CD4-positive, alpha-beta T cell treated with Interleukin-4 for 4 hours (primary cell): Measurements from ENCODE around the gene TRAPPC11.
A peak's percentile ranks its signal among the peaks of the same experiment; 100 is the strongest.
"Not testable (repeated sequence)": the region's sequence is repeated elsewhere in the genome, so short reads cannot be mapped to it uniquely, and the experiment has no call there.

Experiments used
- DNase-seq: peaks from one replicate; pipeline ENCODE4 v3.0.0-alpha.2; 2020

TRAPPC11 gene

DNA sequence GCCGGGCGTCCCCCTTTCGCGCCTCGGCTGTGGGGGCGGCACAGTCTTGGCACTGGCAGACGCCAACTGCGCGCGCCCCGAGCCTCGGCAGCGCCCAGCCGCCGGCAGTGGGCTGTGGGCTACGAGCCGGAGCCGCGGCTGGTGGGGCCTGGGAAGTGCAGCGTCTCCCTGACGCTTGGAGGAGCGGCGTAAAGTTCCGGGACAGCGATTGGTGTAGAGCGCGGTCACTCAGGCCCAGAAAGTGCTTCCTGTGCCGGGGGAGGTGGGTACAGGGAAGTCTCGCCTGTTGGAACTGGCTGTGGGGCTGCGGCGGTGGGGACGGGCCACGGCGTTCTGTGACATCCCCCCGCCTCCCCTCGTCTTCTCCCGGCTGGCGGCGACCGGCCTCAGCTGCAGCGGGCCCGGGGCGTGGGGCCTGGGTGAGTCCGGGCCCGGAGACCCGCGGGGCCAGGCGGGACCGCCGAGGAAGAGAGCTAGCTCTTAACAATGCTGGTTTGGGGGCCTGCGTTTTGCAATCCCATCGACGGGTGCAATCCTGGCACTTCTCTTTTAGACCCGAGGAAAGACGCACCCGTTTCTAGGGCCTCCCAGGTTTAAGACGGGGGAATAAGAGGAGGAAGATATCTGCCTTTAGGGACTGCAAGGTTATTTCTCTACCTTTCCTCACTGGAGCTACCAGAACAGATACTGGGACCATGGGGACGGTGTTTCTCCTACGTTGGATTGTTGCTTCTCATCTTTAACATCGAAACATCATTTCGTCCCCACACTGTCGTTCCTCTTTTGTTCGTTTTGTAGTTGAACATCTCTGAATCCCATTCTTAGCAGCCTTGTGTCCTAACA lies at the start of gene TRAPPC11, which contains the start of gene RWDD4:
Gene TRAPPC11 (plus strand): TSS at position 265 of the 843 bp plus-strand sequence. CDS start 4,575 bp downstream, outside the sequence.
Gene RWDD4 (minus strand): TSS at position 157 of the 843 bp plus-strand sequence. CDS start 233 bp downstream, outside the sequence.
- DNase-seq: peak; percentile 98

DNA sequence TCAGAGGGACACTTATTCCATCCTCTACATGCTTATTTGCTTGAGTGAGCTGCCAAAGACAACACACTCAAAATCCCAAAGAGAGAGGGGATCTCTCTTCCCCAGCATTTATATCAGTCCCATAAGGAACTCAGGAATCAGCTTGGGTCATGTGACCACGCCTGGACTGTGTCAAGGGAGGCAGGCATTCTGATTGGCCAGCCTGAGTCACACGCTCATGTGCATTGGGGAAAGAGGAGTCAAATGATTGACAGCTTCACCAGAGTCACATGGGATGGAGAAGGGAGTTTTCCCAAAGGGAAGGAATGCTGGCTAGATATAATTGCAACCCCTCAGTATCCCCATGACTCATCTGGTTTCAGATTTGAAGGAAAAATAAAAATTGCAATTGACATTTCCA lies 49.1 kb upstream of the TRAPPC11 start:
- no peak for DNase-seq

DNA sequence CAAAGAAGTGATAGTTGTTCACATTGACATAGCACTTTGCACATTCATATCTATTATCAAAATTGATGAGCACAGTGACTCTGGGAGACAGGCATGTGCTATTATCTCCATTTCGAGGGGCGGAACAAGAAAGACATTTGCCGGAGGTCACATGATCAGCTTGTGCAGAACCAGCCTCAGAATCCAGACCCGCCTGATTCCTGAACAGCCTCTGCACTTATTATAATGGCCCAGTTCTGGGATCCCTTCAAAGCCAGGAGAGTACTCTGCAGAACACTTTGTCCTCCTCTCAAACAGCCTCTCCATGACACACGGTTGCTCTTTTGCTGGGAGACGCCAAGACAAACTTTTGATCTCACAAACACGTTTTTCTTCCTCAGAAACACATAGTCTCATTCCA lies 48.5 kb upstream of the TRAPPC11 start:
- no peak for DNase-seq

DNA sequence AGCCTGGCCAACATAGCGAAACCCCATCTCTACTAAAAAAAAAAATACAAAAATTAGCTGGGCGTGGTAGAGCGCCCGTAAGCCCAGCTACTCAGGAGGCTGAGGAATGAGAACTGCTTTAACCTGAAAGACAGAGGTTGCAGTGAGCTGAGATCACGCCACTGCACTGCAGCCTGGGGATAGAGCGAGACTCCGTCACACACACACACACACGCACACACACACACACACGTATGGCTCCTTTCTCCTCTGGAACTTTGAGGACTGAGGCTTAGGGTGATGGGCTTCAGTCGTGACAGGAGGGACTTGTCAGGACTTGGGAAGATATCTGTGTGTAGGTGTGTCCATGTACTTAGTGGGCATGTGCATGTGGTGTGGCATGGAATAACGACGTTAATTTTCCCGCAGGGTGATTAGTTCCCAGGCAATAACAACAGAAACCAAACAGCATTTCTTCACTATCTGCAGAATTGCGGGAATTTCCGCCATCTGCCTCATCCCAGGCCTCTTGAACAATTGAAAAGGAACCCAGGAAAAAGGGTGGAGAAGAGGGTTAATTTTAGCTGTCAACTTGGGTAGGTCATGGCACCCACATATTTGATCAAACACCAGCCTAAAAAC lies 47.8 kb upstream of the TRAPPC11 start:
- DNase-seq: no peak

DNA sequence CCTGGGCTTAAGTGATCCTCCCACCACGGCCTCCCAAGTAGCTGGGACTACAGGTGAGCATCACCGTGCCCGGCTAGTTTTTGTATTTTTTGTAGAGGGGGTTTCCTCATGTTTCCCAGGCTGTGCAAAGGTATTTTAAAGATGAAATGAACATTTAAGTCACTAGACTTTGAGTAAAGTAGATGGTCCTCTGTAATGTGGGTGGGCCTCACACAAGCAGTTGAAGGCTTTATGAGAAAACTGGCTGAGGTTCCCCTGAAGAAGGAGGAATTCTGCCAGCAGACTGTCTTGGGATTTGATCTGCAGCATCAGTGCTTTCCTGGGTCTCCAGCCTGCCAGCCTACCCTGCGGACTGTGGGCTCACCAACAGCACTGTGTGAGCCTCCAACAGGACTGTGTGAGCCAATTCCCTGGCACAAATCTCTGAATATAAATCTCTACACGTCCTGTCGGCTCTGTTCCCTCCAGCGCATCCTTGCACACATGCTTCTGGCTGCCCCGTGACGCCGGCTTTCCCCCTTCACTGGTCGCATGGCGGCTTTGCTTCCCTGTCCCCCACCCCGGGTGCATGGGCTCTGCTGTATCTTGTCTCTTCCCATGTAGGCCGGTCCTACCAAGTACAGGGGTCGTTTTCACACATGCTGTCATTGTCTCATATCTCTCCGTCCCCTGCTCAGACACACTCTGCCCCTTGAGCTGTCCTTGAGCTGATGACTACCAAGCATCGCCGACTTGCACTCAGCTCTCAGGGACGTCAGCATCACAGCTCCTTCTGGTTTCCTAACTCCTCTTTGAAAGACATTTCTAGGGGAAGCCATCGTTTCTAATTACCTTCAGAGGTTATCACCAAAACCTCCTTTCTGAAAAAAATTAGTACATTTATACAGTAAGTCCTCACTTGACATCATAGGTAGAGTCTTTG lies 46.5 kb upstream of the TRAPPC11 start:
- DNase-seq: no peak

DNA sequence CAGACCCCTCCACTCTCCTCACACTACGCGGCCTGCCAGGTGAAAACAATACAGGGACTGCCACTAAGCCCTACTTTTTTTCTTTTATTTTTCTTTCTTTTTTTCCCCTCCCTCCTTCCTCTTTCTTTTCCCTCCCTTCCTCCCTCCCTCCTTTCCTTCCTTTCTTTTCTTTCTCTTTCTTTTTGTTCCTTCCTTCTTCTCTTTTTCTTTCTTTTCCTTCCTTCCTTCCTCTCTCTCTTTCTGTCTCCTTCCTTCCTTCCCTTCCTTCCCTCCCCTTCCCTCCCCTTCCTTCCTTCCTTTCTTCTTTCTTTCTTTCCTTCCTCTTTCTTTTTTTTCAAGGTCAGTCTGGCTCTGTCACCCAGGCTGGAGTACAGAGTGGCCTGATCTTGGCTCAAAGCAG lies 42.0 kb upstream of the TRAPPC11 start:
- DNase-seq: no peak

DNA sequence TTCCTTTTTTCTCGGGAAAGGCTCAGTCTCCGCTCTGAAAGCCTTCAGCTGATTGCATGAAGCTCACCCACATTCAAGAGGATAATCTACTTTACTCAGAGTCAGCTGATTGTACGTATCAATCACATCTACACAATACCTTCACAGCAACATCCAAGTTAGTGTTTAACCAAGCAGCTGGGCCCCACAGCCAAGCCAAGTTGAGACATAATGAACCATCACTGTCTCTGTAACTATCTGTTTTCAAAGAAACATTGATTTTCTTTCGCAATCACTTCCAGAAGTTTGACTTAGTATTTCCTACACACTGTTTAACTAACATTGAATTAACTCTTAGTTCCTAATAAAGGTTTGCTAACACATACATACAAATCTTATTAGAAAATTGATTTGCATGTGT lies 40.4 kb upstream of the TRAPPC11 start:
- DNase-seq: no peak

DNA sequence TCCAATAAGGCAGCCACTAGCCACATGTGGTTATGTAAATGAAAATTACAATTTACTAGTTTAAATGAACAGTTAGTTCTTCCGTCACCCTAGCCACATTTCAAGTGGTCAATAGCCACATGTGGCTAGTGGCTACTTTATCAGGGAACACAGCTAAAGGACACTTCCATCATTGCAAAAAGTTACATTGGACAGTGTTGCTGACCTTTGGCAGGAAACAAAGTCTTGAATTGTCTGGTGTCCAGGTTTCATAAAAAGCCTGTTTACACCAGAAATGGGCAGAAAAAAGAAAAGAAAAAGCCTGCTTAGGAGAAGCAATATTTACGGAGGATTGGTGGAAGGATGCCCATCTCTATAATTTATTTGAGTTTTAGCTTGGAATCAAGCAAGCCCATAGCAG lies 38.7 kb upstream of the TRAPPC11 start:
- no peak for DNase-seq

DNA sequence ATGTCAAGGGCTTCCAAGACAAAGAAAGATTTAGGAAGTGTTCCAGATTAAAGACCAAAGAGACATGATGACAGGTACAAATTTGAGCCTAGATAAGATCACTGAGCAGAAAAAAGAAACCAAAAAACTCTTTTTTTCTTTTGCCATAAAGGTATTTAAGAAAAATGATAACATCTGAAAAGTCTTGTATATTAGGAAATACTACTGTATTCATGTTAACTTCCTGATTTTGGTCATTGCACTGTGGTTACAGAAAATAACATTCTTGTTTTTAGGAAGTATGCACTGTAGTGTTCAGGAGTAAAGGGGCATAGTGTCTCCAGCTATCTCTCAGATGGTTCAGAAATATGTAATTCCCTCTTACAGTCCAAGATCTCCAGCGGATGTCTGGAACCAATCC lies 37.2 kb upstream of the TRAPPC11 start:
- DNase-seq: no peak

DNA sequence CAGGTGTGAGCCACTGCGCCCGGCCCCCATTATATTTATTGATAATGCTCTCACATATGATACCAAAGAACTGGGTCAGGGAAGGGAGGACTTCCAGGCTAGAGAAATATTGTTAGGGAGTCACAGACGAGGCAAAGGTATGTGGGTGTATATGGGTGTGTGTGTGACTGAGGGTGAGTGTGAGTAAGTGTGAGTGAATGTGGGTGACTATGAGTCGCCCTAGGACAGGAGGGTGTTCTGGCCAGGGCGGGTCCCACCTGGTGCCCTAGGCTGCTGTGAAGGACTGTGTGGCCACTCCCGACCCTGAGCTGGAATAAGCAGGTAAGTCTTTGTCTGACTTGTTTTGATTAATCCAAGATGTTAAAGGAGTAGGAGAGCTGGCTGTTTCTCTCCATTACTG lies 34.5 kb upstream of the TRAPPC11 start:
- DNase-seq: no peak

DNA sequence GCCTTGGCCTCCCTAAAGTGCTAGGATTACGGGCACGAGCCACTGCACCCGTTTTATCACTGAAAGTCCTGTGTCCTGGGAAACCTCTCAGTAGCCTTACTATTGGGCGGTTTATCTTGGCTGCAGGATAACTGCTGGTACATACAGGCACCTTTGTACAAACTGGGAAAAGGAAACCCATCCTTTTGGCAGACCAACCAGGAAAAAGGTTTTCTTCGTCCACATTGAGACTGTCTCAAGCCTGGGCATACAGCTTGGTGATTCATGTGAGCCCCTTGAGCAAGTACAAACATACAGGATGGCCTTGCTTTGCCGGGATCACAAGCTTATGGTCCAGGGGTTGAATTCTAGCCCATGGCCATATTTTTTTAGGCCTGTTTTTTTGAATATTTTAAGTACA lies 32.9 kb upstream of the TRAPPC11 start:
- DNase-seq: no peak

DNA sequence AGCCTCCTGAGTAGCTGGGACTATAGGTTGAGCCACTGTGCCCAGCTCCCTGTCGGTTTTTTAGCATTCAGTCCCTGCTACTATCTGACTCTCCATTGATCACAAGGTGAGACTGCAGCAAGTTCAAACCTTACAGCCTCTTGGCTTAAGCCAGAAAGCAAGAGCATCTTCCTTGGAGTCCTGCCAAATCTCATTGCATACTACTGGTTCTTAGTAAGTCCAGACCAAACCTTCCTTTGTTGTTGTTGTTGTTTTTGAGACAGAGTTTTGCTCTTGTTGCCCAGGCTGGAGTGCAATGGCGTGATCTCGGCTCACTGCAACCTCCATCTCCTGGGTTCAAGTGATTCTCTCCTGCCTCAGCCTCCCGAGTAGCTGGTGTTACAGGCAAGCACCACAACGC lies 31.8 kb upstream of the TRAPPC11 start:
- not testable (repeated sequence) for DNase-seq

DNA sequence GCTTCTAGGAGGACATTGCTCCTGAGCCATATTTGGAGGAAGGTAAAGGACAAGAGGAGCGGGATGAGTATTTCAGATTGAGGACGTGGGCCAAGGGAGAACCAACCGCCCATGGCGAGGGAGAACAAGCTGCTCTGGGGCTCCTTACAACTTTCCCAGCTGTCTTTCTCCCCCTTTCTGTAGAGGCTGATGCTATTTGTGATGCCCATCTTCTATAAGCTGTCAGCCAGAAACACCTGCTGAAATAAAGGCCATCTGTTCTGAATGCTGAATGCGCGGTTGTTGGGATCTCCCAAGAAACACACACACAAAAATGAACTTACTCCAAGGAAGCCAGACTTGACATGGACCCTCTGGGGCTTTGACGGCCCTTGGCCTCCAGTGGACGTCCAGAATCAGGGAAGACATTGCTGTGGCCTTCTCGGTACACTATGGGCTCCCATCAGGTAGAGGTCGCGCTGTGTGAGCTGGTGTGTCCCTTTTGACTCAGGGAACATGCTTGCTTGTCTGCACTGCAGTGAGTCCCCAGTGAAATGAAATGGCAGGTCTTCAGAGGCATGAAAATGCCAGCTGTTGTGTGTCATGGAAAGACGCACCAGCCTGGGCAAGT lies 31.0 kb upstream of the TRAPPC11 start:
- no peak for DNase-seq

DNA sequence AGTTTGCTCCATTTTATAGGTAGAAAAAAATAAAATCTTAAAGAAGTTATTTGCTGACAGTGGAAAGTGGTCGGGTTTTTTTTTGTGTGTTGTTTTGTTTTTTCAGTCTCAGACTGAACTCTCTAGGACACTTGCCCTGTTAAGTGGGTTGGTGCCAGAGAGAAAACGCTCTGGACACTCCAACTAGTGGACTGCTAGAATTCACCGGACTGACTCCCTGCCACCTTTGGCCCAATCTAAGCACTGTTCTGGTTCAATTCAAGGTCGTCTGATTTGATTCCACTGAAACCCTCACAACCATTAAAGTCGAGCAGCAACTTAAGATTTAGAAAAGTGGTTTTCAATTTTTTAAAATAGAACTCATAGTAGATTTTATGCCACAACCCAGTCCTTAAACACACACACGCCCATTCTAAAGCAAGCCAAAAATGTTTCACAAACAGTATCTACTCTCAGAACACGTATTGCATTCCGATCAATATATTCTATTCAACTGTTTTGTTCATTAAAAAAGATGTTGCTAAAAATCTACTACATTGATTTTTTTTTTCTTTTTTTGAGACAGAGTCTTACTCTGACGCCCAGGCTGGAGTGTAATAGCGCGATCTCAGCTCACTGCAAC lies 27.4 kb upstream of the TRAPPC11 start:
- DNase-seq: no peak

DNA sequence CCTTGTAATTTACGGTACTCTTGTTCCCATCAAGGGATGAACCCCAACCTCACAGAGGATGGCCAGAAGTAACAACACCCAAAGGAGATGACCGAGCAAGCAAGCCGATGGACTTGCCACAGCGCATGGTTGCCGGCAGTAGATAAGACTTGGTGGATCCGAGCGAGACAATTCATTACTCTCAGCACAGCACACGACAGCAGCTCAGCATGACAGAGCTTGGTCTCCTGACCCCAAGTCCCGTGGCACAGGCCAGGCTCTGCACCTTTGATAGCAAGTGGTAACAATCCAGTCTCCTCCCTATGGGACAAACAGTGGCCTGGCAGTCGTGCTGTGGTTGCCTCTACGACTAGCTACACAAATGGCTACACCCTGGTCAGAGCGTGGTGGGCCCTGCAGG lies 26.4 kb upstream of the TRAPPC11 start:
- no peak for DNase-seq

DNA sequence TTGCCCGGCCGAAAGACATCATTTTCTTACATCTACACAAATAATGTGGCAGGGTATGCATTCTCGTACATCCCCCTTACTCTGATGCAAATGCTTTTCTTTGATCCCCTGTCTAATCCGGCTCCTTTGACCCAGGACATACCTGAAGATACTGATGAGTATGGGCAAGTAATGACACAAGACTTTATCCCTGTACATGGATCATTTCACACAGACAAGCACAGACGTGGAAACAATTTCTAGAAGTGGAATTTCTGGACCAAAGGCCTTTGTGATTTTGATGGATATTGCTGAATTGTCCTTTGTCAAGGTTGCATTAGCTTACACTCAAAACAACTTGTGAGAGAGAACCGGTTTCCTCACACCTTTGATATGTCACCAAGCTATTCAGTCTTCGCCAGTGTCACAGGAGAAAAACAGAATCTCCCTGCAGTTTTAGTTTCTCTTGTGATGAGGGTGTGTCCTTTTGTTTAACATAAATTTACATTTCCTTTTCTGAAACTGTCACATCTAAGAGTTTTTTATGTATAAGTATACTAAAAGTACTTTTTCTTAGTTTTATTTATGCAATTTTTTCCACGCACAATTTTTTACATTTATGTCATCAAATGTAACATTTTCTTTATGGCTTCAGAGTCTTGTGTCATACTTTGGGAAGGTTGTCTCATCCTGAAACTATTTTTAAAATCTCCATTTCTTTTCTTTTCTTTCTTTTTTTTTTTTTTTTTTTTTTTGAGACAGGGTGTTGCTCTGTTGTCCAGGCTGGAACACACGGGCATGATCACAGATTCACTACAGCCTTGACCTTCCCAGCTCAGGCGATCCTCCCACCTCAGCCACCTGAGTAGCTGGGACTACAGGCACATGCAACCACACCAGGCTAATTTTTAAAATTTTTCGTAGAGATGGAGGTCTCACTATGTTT lies 25.4 kb upstream of the TRAPPC11 start:
- no peak for DNase-seq

DNA sequence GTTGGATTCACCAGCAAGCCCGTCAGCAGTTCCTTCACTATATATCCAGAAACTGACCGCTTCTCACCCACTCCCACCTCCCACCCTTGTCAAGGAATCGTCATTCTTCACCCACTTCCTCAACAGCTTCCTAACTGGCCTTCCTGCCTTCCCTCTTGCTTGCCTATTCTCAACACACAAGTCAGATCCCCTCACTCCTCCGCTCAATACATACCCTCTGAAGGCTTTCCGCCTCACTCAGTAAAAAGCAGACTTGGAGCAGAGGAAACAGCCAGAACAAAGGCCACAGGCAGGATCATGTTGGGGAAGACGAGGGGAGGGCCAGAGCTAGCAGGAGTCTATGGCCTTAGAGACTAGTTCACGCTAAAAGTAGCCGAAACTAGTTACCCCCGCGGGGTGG lies 23.8 kb upstream of the TRAPPC11 start:
- no peak for DNase-seq

DNA sequence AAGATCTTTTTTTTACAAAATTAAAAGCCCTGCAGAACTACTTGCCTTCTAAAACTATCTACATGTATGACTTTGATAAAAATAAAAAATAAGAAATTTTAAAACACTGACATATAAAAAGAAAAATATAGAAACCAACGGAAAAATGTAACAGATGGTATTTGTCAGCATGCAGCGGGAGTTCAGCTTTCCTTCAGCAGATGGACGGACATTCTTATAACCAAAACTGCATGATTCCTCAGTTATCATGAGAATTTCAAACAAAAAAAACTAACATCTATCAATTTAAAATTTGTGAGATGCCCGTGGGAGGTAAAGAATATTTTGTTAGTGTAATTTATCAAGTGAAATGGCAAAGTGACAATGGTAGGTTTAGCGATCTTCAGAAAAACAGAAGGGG lies 23.4 kb upstream of the TRAPPC11 start:
- DNase-seq: no peak

DNA sequence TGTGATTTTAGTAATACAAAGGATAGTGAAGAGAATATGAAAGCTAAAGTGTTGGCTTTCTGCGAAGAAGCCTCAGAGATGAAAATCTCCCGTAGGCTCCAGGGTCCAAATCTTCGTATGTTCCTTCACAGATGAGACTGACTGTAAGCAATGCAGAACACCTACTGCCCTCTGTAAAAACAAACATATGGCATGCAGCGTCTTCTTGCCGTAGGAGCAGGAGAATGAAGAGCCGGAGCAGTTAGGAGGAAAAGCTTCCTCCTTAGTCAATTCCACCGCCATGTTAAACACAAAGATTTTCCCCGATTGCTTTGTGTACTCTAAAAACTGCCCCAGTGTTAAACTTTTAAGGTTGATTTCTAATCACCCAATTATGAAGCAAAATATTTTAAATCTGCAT lies 22.6 kb upstream of the TRAPPC11 start:
- DNase-seq: no peak

DNA sequence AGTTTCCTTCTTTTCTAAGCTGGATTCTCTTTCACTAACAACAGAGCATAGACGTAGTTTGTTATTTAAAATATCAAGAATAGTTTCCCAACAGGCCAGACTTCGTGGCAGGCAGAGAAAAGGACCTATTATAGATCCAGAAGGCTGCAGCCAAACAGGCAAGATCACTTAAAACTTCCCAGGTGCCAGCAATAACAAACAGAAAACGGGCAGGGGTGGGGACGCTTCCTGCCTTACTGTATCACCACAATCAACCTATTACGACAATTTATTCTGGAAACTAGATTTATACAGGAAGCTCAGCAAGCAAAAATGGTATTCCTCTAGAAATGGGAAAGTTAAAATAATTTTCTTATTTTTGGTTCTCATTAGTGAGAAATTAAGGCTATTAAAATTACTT lies 22.2 kb upstream of the TRAPPC11 start:
- no peak for DNase-seq

DNA sequence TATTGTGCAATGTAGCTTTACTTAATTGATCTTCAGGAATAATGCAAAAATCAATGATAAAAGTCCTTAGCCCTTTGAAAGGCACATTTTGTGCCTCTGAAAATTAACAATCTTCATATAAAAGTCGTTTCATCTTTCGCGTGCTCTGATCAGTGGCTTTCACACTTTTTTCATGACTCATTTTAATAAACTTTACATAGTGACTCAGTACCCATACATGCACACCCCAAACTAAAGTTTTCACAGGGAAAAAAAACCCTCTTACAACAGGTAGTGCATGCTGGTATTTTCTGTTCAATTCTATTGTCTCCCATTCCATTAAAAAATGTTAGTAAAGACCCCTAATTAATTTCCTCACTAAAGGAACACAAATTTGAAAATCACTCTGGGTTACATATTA lies 21.6 kb upstream of the TRAPPC11 start:
- no peak for DNase-seq
